HepG2 (cell line): ENCODE results near the gene PGS1. TPM values are rescaled to one million over a fixed set of nuclear protein-coding genes. Genes with fewer than 3 reads are reported as not detected.
A peak's percentile ranks its signal among the peaks of the same experiment; 100 is the strongest.

Source experiments
- CAMTA2 ChIP-seq: sonication (generic); formaldehyde crosslinking; IDR thresholded peaks from 2 replicates; pipeline ENCODE4 v1.4.0; 2020; ENCODE audit warnings: mild to moderate bottlenecking, missing genetic modification reagents, borderline replicate concordance
- CC2D1A ChIP-seq: sonication (generic); formaldehyde crosslinking; IDR thresholded peaks from 2 replicates; pipeline ENCODE4 v1.8.1; 2023; ENCODE audit warnings: mild to moderate bottlenecking, missing genetic modification reagents
- HOXA5 ChIP-seq: sonication (generic); formaldehyde crosslinking; IDR thresholded peaks from 2 replicates; pipeline ENCODE4 v1.4.0; 2020; ENCODE audit warnings: missing genetic modification reagents
- RARA ChIP-seq: IDR thresholded peaks from 2 replicates; pipeline ENCODE4 v1.6.1; 2016; ENCODE audit warnings: missing genetic modification reagents, missing compliant biosample characterization
- polyA plus RNA-seq, 8 experiments: library from polyadenylated mRNA; depleted of rRNA in 3 of 8; stranded (reverse) in 7 of 8; unstranded in 1 of 8; fragments of >200 nt; fragmentation: Illumina TruSeq in 4 of 8; extraction: Trizol in 4 of 8; gene quantifications; 2 replicates each; pipeline versions ENCODE4 v1.2.1 to v1.2.3, GENCODE V29; 2011 to 2016; ENCODE audit warnings: low read depth in 4 of 8, missing spikeins in 1 of 8, mixed read lengths in 1 of 8; ENCODE audit not compliant: insufficient read depth in 1 of 8
- total RNA-seq, 5 experiments: library from RNA; depleted of rRNA; stranded (reverse); fragments of >200 nt; fragmentation: Illumina TruSeq; extraction: Trizol; gene quantifications; 2 replicates each; pipeline ENCODE4 v1.2.3, GENCODE V29; 2016; ENCODE audit warnings: low read depth in 1 of 5
- TF ChIP-seq, protein P1 (sequence below): sonication (generic); formaldehyde crosslinking; IDR thresholded peaks from 2 replicates; pipeline ENCODE4 v1.5.0; 2020; ENCODE audit warnings: missing genetic modification reagents
- TF ChIP-seq, protein P2 (sequence below): sonication (generic); formaldehyde crosslinking; IDR thresholded peaks from 2 replicates; pipeline ENCODE4 v1.4.0; 2020; ENCODE audit warnings: missing genetic modification reagents
- TF ChIP-seq, protein P3 (sequence below): sonication (generic); formaldehyde crosslinking; IDR thresholded peaks from 2 replicates; pipeline ENCODE4 v1.5.0; 2020; ENCODE audit warnings: mild to moderate bottlenecking, low read depth, missing genetic modification reagents, borderline replicate concordance
- TF ChIP-seq, protein P4 (sequence below): sonication (generic); formaldehyde crosslinking; IDR thresholded peaks from 2 replicates; pipeline ENCODE4 v1.5.0; 2020; ENCODE audit warnings: mild to moderate bottlenecking, missing genetic modification reagents
- TF ChIP-seq, protein P5 (sequence below), 2 experiments: sonication (generic) in 1 of 2; formaldehyde crosslinking in 1 of 2; IDR thresholded peaks; 2 replicates each; pipeline versions ENCODE4 v1.5.1 to v1.6.1; 2011 to 2020; ENCODE audit warnings: borderline replicate concordance in 1 of 2, low read depth in 1 of 2, low read length in 1 of 2, mild to moderate bottlenecking in 1 of 2, missing genetic modification reagents in 1 of 2, moderate library complexity in 1 of 2
- TF ChIP-seq, protein P6 (sequence below): sonication (generic); formaldehyde crosslinking; IDR thresholded peaks from 2 replicates; pipeline ENCODE4 v1.5.0; 2020; ENCODE audit warnings: missing genetic modification reagents, mild to moderate bottlenecking, borderline replicate concordance

The PGS1 gene
- total and polyA plus RNA-seq, 2 of the 13 experiments (the other 11 are each of a cell fraction or from before 2014, with no cell fraction given): 25.9 to 31.5 TPM

DNA sequence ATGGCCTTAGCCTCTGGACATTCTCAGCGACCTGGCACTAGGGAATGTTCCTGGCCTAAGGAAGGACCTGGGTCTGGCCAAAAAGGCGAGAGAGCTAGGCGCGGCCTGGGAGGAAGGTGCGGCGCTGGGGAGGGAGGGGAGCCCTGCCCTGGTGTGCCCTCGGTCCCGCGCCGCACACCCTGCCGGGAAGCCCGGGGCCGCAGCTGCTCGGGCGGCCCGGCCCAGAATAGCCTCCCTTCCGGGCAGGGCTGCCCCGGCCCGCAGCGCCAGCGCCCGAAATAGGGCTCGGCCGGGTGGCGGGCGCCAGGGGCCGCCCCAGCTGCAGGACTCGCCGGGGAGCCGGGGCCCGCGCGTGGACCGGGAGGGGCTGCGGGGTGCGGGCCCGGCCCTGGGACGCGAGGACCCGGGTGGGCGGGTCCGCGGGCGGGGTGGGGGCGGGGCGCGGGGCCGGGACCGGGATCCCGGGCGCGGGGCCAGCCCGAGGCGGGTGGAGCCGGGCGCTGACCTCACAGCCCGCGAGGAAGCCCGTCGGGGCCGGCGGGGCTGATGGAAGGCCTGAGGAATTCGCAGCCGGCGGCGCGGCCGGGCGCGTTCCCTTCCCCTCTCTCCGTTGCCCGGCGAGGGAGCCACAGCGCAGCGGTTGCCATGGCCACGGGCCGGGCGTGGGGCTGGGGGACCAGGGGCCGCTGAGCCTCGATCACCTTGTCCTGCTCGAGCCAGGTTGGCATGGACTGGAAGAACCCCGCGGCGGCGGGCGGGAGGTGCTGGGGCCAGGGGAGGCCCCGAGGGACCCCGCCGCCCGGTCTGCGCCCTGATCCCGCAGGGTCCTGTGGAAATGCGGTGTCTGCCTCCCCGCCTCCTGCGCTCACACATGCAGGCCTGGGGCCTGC, 36.6 kb upstream of the PGS1 start (continued):
- TF ChIP-seq, protein P1, sequence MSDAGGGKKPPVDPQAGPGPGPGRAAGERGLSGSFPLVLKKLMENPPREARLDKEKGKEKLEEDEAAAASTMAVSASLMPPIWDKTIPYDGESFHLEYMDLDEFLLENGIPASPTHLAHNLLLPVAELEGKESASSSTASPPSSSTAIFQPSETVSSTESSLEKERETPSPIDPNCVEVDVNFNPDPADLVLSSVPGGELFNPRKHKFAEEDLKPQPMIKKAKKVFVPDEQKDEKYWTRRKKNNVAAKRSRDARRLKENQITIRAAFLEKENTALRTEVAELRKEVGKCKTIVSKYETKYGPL: no peak
- TF ChIP-seq, protein P2, sequence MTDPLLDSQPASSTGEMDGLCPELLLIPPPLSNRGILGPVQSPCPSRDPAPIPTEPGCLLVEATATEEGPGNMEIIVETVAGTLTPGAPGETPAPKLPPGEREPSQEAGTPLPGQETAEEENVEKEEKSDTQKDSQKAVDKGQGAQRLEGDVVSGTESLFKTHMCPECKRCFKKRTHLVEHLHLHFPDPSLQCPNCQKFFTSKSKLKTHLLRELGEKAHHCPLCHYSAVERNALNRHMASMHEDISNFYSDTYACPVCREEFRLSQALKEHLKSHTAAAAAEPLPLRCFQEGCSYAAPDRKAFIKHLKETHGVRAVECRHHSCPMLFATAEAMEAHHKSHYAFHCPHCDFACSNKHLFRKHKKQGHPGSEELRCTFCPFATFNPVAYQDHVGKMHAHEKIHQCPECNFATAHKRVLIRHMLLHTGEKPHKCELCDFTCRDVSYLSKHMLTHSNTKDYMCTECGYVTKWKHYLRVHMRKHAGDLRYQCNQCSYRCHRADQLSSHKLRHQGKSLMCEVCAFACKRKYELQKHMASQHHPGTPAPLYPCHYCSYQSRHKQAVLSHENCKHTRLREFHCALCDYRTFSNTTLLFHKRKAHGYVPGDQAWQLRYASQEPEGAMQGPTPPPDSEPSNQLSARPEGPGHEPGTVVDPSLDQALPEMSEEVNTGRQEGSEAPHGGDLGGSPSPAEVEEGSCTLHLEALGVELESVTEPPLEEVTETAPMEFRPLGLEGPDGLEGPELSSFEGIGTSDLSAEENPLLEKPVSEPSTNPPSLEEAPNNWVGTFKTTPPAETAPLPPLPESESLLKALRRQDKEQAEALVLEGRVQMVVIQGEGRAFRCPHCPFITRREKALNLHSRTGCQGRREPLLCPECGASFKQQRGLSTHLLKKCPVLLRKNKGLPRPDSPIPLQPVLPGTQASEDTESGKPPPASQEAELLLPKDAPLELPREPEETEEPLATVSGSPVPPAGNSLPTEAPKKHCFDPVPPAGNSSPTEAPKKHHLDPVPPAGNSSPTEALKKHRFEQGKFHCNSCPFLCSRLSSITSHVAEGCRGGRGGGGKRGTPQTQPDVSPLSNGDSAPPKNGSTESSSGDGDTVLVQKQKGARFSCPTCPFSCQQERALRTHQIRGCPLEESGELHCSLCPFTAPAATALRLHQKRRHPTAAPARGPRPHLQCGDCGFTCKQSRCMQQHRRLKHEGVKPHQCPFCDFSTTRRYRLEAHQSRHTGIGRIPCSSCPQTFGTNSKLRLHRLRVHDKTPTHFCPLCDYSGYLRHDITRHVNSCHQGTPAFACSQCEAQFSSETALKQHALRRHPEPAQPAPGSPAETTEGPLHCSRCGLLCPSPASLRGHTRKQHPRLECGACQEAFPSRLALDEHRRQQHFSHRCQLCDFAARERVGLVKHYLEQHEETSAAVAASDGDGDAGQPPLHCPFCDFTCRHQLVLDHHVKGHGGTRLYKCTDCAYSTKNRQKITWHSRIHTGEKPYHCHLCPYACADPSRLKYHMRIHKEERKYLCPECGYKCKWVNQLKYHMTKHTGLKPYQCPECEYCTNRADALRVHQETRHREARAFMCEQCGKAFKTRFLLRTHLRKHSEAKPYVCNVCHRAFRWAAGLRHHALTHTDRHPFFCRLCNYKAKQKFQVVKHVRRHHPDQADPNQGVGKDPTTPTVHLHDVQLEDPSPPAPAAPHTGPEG (CRISPR knock-in tag): peak; percentile 88
- TF ChIP-seq CAMTA2 (CRISPR knock-in tag) (no peak), CC2D1A (CRISPR knock-in tag) (no peak), RARA (CRISPR knock-in tag) (no peak), HOXA5 (CRISPR knock-in tag) (no peak)
- TF ChIP-seq, protein P3, sequence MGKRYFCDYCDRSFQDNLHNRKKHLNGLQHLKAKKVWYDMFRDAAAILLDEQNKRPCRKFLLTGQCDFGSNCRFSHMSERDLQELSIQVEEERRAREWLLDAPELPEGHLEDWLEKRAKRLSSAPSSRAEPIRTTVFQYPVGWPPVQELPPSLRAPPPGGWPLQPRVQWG (CRISPR knock-in tag): no peak
- TF ChIP-seq, protein P4, sequence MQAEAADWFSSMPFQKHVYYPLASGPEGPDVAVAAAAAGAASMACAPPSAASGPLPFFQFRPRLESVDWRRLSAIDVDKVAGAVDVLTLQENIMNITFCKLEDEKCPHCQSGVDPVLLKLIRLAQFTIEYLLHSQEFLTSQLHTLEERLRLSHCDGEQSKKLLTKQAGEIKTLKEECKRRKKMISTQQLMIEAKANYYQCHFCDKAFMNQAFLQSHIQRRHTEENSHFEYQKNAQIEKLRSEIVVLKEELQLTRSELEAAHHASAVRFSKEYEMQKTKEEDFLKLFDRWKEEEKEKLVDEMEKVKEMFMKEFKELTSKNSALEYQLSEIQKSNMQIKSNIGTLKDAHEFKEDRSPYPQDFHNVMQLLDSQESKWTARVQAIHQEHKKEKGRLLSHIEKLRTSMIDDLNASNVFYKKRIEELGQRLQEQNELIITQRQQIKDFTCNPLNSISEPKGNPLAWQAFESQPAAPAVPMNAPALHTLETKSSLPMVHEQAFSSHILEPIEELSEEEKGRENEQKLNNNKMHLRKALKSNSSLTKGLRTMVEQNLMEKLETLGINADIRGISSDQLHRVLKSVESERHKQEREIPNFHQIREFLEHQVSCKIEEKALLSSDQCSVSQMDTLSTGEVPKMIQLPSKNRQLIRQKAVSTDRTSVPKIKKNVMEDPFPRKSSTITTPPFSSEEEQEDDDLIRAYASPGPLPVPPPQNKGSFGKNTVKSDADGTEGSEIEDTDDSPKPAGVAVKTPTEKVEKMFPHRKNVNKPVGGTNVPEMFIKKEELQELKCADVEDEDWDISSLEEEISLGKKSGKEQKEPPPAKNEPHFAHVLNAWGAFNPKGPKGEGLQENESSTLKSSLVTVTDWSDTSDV (CRISPR knock-in tag): no peak
- TF ChIP-seq, protein P5, sequence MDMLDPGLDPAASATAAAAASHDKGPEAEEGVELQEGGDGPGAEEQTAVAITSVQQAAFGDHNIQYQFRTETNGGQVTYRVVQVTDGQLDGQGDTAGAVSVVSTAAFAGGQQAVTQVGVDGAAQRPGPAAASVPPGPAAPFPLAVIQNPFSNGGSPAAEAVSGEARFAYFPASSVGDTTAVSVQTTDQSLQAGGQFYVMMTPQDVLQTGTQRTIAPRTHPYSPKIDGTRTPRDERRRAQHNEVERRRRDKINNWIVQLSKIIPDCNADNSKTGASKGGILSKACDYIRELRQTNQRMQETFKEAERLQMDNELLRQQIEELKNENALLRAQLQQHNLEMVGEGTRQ (IDR thresholded peaks at IDR 0.05; ENCODE audit: low read depth, low read length): no peak
- TF ChIP-seq, protein P5 (CRISPR knock-in tag; IDR thresholded peaks at IDR 0.05; ENCODE audit: borderline replicate concordance): no peak
- TF ChIP-seq, protein P6, sequence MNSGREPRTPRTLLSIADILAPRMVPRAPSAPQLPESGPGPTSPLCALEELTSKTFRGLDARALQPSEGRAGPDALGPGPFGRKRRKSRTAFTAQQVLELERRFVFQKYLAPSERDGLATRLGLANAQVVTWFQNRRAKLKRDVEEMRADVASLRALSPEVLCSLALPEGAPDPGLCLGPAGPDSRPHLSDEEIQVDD (CRISPR knock-in tag): no peak
